ENCODE measurements around the gene SMAD3.
"Not testable (repeated sequence)": the region's sequence is repeated elsewhere in the genome, so short reads cannot be mapped to it uniquely, and the experiment has no call there.

Gene SMAD3

DNA sequence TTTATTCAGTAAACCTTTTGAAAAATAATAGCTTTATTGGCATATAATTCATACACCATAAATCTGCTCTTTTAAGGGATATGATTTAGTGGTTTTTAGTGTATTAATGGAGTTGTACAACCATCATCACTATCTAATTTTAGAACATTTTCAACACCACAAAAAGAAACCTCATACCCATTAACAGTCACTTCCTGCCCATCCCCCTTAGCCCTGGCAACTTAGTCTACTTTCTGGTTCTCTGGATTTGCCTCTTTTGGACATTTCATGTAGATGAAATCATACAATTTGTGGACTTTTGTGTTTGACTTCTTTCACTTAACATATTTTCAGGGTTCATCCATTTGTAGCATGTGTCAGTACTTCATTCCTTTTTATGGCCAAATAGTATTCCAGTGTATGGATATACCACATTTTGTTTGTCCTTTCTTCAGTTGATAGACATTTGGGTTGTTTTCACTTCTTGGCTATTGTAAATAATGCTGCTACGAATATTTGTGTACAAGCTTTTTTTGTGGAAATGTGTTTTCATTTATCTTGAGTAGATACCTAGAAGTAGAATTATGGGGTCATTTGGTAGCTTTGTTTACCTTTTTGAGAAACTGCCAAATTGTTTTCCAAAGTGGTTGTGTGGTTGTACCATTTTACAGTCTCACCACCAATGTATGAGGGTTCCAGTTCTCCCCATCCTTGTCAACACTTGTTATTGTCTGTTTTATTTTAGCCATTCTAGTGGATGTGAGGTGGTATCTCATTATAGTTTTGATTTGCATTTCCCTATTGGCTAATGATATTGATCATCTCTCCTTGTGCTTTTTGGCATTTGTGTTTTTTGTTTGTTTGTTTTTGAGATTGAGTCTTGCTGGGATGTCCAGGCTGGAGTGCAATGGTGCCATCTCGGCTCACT lies 45.8 kb downstream of the SMAD3 start:
- DNase-seq = no peak

- no peak for DNase-seq
These were observed 48.6 kb downstream of the SMAD3 start for GRCh38 chr15:67114046-67114445.

GRCh38 chr15:67114846-67115585 lies 49.6 kb downstream of the SMAD3 start:
- no peak for DNase-seq

- no peak for DNase-seq
These were observed 50.2 kb downstream of the SMAD3 start for GRCh38 chr15:67115586-67115969.

GRCh38 chr15:67116742-67117141 lies 51.3 kb downstream of the SMAD3 start:
- no peak for DNase-seq

GRCh38 chr15:67117370-67117769 lies 52.0 kb downstream of the SMAD3 start:
- DNase-seq = no peak

DNA sequence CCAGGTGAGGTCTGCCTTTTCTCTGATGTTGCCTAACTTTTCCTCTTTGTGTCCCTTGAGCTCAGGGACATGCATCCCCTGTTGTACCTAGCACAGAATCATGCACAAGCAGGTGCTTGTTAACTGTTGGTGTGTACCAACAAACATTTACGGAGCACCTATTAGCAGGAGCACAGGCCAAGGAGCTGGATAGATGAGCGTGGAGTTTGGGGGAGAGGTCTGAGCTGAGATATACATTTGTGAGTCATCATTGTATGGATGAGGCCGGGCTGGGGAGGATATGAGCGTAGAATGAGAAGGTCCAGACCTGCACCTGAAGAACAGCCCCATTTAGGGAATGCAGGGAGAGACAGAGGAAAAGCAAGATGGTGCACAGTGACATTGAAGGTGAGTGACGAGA lies 53.4 kb downstream of the SMAD3 start:
- no peak for DNase-seq

DNA sequence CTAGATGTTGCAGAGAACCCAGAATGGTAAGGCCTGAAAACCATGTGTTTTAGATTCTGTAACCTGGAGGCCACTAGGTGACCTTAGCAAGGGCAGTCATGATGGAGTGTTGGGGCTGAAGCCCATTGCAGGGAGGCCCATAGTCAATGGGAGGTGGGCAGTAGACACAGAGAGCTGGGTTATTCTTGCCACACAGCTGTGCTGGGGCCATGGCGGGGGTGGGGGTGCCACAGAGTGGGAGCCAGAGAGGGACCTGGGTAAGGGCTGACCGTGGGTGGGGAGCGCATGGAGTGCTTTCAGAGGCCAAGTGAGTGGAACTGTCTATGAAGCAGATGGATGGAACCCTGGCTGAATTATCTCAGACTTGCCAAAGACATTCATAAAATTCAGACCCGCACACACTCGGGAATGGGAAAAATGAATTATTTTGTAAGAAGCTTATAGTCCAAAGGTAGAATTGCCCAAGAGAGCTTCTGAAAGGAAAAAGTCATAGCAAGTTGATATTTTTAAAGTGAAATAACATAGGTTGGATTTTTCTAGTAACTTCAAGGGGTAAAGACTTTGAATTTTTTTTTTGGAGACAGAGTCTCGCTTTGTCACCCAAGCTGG lies 53.9 kb downstream of the SMAD3 start:
- DNase-seq = no peak

DNA sequence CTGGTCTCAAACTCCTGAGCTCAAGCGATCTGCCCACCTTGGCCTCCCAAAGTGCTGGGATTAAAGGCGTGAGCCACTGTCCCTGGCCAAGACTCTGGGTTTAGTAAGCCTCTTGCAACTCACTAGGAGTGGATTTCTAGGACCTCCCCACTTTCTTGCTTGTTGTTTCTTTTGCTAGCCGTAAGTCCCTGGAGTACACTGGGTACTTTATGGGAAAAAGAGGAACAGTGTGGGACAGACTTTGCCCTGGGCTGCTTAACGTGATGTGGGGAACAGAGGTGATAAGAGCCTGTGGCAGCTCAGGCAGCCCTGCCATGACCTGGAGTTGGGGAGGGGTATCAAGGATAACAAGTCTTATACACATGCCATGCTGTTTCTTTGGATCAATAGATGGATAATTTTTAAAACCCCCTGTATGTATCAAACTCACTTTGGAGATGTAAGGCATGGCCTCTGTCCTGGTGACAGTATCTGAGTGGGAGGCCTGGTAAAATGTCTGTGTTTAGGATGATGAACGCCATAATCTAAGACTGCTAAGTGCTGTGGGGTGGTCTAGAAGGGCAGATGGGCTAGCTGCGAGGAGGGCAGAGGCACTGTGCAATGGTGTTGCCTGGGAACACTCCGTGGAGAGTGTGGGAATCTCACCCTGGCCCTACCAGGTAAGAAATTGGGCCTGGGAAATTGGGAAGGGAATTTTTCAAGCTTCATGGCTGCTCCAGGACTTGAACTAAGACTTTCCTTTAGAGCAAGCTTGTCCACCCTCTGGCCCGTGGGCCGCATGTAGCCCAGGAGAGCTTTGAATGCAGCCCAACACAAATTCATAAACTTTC lies 54.8 kb downstream of the SMAD3 start:
- DNase-seq = no peak

DNA sequence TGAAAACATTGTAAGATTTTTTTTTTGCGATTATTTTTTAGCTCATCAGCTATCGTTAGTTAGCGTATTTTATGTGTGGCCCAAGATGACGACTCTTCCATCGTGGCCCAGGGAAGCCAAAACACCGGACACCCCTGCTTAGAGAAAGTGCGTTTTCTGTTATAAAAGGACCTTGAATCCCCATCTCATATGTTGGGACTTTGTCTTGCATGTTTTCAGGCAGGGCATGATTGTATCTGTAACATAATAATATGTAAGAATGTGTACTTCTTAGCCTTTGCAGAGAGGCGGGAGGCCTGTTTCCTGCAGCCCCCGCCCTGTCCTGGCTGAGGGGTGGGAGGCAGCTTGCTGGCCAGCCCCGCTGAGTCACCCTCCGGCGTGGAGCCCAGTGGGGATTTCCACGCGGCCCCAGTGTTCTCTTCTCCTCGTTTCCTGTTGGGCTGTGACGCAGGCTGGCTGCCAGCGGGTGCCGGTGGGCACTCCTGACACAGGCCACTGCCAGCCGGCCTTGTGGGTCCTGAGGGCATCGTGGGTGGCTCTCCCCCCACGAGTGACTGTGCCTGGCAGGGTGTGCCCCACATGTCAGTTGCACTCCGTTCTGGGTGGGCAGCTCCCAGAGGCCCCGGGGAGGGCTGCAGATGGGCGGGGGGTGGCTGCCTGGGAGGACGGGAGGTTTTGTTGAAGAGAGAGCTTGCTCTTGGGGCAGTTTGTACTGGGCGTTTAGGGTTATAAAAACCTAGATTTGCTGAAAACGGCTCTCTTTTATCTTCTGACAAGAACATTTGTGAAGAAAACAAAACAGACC lies 55.6 kb downstream of the SMAD3 start:
- no peak for DNase-seq

- DNase-seq = no peak
These were observed 56.5 kb downstream of the SMAD3 start for GRCh38 chr15:67121644-67122605.

GRCh38 chr15:67122816-67123215 lies 57.4 kb downstream of the SMAD3 start:
- not testable (repeated sequence) for DNase-seq

DNA sequence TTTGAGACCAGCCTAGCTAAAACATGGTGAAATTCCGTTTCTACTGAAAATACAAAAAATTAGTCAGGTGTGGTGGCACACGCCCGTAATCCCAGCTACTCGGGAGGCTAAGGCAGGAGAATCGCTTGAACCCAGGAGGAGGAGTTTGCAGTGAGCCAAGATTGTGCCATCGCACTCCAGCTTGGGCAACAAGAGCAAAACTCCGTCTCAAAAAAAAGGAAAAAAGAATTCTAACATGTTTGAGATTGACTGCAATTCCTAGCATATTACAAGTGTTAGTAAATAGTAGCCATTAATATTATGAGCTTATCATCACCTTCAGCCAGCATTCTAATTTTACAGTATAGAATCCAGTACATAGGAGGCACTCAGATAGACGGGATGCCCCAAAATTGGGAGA lies 57.9 kb downstream of the SMAD3 start:
- not testable (repeated sequence) for DNase-seq

GRCh38 chr15:67124111-67124510 lies 58.7 kb downstream of the SMAD3 start:
- no peak for DNase-seq

- no peak for DNase-seq
These were observed 59.6 kb downstream of the SMAD3 start for GRCh38 chr15:67124911-67125588.

DNA sequence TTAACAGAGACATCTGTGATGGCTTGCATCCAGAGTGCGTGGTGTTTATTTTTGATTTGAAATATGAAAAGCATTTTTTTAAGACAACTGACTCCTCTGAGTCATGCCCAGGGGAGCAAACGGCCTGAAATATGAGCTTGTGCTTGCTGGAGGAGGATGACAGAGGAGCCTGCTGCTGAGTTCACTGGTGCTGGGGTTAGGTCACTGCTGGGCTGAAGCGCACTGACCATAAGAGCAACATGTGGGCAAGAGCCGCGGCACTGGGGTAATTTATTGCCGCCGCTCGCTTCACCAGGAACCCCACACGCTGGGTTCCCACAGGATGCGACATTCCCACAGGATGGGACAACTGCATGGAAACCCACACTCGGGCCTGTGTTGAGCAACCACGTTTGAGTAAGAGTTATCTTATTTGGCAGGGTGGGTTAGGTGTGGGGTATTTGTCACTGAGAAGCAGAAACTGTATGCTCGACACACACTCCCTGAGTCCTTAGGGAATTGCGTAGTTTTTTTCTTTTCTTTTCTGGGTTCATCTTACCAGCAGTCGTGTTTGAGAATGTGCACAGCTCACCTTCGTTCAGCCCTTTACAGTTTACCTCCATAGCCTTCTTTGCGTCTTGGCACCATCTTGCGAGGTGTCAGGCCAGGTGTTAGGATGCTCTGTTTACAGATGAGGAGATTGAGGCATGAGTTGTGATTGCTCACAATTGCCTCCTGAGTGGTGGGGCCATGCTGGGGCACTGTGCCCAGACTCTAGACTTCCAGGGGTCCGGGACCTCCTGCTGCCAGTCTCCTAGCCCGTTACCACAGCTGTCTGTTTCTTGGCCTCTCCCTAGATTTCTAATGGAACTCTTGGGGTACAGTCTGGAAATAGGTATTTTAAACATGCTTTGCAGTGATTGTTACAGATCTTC lies 60.4 kb downstream of the SMAD3 start:
- no peak for DNase-seq

- DNase-seq = no peak
These were observed 61.3 kb downstream of the SMAD3 start for GRCh38 chr15:67126551-67127330.

GRCh38 chr15:67127331-67127664 lies 61.9 kb downstream of the SMAD3 start:
- no peak for DNase-seq

Data from NCI-H510A (cell line).